ENCODE results near the gene TLR10.
A peak's percentile ranks its signal among the peaks of the same experiment; 100 is the strongest.

Gene TLR10

GRCh38 chr4:38723726-38724474, 58.9 kb downstream of the TLR10 start:
- peak; percentile 74 for DNase-seq

DNA sequence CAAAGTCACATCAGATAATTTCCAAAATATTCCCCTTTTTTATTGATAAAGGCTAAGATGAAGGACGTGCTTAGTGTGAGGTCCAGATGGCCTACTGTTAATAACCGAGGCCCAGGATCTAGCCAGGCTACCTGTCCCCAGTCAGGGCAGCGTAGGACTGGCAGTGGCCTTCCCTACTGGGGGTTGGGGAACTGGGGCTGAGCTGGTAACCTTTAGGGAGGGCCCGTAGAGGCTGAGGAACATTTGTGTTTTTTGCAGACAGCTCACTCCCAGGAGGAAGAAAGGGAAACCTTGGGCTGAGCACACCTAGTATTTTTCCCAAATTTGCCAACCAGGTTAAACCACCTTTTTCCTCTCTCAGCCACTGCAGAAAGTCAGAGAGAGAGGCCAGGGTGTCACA, 59.7 kb downstream of the TLR10 start:
- DNase-seq, result no peak

All from hematopoietic multipotent progenitor cell treated with erythropoietin and hydrocortisone succinate and interleukin-3 and kit ligand, for 4 days (in vitro differentiated cells).